ENCODE measurements around the gene RSPO1.

Gene RSPO1

DNA sequence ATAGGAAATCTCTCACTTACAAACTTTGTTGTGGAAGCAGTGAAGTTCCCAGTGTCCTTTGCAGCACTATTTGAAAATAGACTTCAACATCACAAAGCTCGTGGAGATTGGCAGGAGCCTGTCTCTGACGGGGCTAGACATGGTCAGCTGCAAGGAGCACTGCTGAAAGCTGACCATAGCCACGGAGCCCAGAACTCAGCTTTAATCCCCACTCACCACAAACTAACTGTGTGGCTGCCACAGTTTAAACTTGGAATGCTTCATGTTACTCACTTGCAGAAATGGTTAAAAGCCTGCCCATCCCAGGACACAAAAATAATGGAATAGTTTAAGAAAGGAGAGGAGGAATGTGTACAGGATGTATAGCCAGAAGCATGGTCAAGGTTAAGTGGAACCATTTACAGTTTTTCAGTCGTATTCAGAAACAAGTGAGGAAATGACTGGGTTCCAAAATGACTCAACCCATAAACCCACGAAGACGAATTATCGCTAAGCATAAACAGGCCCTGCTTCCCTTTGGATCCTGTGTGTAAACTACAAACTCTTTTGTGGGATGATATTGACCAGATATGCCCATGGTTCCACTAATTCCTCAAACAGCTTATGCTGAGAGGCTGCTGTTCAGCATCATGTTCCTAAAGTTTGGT, 59.7 kb downstream of the RSPO1 start:
- DNase-seq (ENCODE audit: low read depth in 2 of 2) = peak; percentile 46 to 70
- no peak for TF ChIP-seq CTCF (IDR thresholded peaks at IDR 0.05; ENCODE audit: low read depth, low read length)
- H3K4me3 ChIP-seq (replicated peaks in 1 of 2; ENCODE audit: low read depth in 2 of 2, low read length in 2 of 2) = no peak overlapping the region

- TF ChIP-seq CTCF (IDR thresholded peaks at IDR 0.05; ENCODE audit: low read depth, low read length) = no peak
- DNase-seq (ENCODE audit: low read depth in 2 of 2) = no peak
These were observed 64.0 kb downstream of the RSPO1 start for GRCh38 chr1:37570528-37571334.

GRCh38 chr1:37567023-37567422, 67.7 kb downstream of the RSPO1 start:
- no peak for TF ChIP-seq CTCF (IDR thresholded peaks at IDR 0.05; ENCODE audit: low read depth, low read length)
- DNase-seq (ENCODE audit: low read depth in 2 of 2) = peak in 1 of 2 donors; percentile 17
- H3K4me3 ChIP-seq (replicated peaks in 1 of 2; ENCODE audit: low read depth in 2 of 2, low read length in 2 of 2) = no peak overlapping the region

More at GRCh38 chr1:37570528-37571334, 64.0 kb downstream of the RSPO1 start:
- H3K4me3 ChIP-seq (replicated peaks in 1 of 2; ENCODE audit: low read depth in 2 of 2, low read length in 2 of 2) = no peak overlapping the region

GRCh38 chr1:37564892-37565291, 69.8 kb downstream of the RSPO1 start:
- no peak overlapping the region for H3K4me3 ChIP-seq (replicated peaks in 1 of 2; ENCODE audit: low read depth in 2 of 2, low read length in 2 of 2)
- TF ChIP-seq CTCF (IDR thresholded peaks at IDR 0.05; ENCODE audit: low read depth, low read length) = no peak
- DNase-seq (ENCODE audit: low read depth in 2 of 2) = no peak

DNA sequence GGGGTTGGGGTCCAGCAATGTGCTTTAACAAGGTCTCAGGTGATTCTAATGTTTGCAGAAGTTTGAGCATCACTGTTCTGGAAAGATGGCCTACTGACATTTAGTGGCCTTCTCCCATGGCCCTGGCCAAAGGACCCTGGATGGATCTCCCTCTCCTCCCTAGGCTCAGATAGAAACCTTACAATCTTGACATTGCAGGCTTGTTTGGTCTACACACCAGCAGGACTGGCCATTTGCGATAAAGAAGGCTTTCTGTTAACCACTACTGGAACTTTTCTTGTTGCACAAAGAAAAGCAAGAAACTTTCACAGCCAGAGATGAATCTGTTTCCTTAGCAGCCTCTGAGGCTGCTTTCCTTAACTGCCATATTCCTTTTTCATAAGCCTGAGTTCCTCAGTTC, 71.7 kb downstream of the RSPO1 start:
- H3K4me3 ChIP-seq (replicated peaks in 1 of 2; ENCODE audit: low read depth in 2 of 2, low read length in 2 of 2) = no peak overlapping the region
- DNase-seq (ENCODE audit: low read depth in 2 of 2) = no peak
- no peak for TF ChIP-seq CTCF (IDR thresholded peaks at IDR 0.05; ENCODE audit: low read depth, low read length)
